Kidney tubule cell (primary cell): ENCODE data around the gene IL17D.
"Not testable (repeated sequence)": the region's sequence is repeated elsewhere in the genome, so short reads cannot be mapped to it uniquely, and the experiment has no call there.

Experiments used
- DNase-seq: peaks from one replicate; pipeline ENCODE4 v3.0.0-alpha.2; 2018; ENCODE audit warnings: low spot score

Gene IL17D

GRCh38 chr13:20702915-20703779, at the start of gene IL17D:
TSS of gene IL17D (plus strand) at chr13:20703699. CDS start at chr13:20704002, 303 bp downstream.
- DNase-seq: peak; percentile 28

GRCh38 chr13:20654156-20654555, 49.3 kb upstream of the IL17D start:
- no peak for DNase-seq

- DNase-seq: peak; percentile 53
Observed at GRCh38 chr13:20658451-20659040, 45.0 kb upstream of the IL17D start.

- DNase-seq: no peak
Observed at GRCh38 chr13:20664351-20664750, 39.1 kb upstream of the IL17D start.

GRCh38 chr13:20666948-20667347, 36.6 kb upstream of the IL17D start:
- DNase-seq: no peak

GRCh38 chr13:20667857-20668437, 35.6 kb upstream of the IL17D start:
- no peak for DNase-seq

- DNase-seq: no peak
Observed at GRCh38 chr13:20669162-20669561, 34.3 kb upstream of the IL17D start.

GRCh38 chr13:20671789-20672188, 31.7 kb upstream of the IL17D start:
- DNase-seq: no peak

- DNase-seq: no peak
Observed at GRCh38 chr13:20672772-20673171, 30.7 kb upstream of the IL17D start.

- DNase-seq: no peak
Observed at GRCh38 chr13:20673715-20674114, 29.8 kb upstream of the IL17D start.

GRCh38 chr13:20676213-20676612, 27.3 kb upstream of the IL17D start:
- no peak for DNase-seq

- not testable (repeated sequence) for DNase-seq
Observed at GRCh38 chr13:20678606-20679005, 24.9 kb upstream of the IL17D start.

GRCh38 chr13:20679879-20680278, 23.6 kb upstream of the IL17D start:
- DNase-seq: no peak

GRCh38 chr13:20680416-20681080, 23.0 kb upstream of the IL17D start:
- no peak for DNase-seq

GRCh38 chr13:20681481-20681880, 22.0 kb upstream of the IL17D start:
- peak; percentile 15 for DNase-seq

- no peak for DNase-seq
Observed at GRCh38 chr13:20682061-20682460, 21.4 kb upstream of the IL17D start.

GRCh38 chr13:20684041-20684440, 19.5 kb upstream of the IL17D start:
- DNase-seq: no peak

- DNase-seq: no peak
Observed at GRCh38 chr13:20684546-20684945, 19.0 kb upstream of the IL17D start.

- DNase-seq: no peak
Observed at GRCh38 chr13:20685092-20685491, 18.4 kb upstream of the IL17D start.

GRCh38 chr13:20686167-20686566, 17.3 kb upstream of the IL17D start:
- DNase-seq: no peak

GRCh38 chr13:20686863-20687579, 16.5 kb upstream of the IL17D start:
- no peak for DNase-seq

GRCh38 chr13:20689291-20689690, 14.2 kb upstream of the IL17D start:
- no peak for DNase-seq
